ENCODE measurements around the gene CTF1.
A peak's percentile ranks its signal among the peaks of the same experiment; 100 is the strongest.
"Not testable (repeated sequence)": the region's sequence is repeated elsewhere in the genome, so short reads cannot be mapped to it uniquely, and the experiment has no call there.

The CTF1 gene

DNA sequence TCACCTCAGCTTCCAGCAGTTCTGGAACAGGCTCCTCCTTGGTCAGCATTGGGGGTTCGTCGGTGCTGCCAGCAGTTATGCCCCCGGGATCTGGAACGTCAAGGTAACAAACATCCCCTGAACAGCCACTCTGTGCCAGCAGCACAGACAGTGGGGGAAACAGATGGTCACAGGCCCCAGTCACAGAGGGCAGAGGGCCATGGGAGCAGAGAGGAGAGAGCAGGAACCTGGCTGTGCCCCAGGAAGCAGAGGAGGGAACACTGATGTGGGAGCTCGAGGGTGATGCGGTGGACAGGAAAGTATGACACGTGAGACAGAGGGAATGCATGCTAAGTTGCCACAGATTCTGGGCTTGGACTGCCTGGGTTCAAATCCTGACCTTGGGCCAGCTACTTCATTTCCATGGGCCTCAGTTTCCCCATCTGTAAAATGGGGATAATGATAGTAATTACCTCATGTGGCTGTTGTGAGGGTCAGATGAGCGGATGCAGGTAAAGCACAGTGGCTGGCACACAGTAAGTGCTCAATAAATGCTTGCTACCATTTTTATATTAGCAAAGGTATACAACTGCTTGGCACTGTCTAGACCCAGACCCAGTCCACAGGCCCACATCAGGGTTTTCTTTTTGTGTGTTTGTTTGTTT lies 7.4 kb upstream of the CTF1 start:
- DNase-seq = no peak

DNA sequence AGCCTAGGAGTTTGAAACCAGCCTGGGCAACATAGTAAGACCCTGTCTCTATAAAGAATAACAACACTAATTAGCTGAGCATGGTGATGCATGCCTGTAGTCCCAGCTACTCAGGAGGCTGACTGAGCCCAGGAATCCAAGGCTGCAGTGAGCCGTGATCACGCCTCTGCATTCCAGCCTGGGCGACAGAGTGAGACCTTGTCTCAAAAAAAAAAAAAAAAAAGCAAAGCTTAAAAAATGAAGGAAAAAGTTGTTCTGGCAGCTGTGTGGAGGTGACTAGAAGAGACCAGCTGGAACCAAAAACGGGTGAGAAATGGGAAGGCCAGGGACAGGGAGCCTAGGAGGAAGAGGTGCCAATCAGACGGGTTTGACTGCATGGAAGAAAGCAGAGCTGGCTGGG lies 6.7 kb upstream of the CTF1 start:
- DNase-seq = no peak

DNA sequence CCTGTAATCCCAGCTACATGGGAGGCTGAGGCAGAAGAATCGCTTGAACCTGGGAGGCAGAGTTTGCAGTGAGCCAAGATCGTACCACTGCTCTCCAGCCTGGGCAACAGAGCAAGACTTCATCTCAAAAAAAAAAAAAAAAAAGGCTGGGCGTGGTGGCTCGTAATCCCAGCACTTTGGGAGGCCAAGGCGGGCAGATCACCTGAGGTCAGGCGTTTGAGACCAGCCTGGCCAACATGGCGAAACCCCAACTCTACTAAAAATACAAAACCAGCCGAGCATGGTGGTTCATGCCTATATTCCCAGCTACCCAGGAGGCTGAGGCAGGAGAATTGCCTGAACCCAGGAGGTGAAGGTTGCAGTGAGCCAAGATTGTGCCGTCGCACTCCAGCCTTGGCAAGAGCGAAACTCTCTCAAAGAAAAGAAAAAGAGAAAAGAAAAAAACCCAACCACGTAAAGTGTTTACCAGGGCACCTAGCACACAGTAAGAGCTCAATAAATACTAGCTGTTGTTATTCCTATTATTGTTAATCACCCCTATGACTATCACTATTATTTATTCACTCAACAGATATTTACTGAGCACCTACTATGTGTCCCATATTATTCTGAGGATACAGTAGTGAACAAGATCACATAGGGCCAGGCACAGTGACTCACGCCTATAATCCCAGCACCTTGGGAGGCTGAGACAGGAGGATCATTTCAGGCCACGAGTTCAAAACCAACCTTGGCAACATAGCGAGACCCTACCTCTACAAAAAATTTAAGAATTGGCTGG lies 5.2 kb upstream of the CTF1 start:
- DNase-seq = not testable (repeated sequence)

DNA sequence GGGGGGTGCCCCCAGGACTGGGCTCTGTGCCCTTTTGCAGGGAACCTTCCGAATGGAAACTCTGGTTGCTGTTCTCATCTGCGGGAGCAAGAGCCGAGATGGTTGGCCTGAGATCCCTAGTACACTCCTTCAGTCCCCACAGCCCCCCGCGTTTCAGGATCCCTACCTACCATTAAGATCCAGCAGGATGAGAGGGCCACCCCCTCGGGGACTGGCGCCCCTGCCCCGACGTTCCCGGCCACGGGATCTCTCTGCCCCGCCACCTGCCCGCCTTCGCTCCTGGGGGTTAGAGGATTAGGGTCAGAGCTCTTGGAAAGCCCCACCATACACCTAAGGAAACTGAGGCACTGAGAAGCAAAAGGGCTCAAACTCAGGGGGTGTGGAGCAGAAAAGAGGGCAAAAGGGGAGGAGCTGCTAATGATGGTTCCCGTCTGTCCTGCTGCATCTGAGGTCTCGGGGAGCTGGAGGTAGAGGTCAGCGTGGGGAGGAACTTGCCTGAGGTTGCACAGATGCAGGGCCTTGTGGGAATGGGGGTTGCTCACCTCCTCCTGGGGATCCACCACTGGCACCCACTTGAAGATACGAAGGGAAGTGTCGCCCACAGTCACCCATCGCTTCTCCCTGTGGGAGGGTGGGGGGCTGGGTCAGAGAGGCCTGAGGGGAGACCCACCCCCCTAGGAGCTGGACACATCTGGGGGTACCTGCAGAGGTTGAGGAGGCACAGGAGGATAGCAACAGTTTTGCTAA lies 3.6 kb upstream of the CTF1 start:
- DNase-seq = peak; percentile 21

DNA sequence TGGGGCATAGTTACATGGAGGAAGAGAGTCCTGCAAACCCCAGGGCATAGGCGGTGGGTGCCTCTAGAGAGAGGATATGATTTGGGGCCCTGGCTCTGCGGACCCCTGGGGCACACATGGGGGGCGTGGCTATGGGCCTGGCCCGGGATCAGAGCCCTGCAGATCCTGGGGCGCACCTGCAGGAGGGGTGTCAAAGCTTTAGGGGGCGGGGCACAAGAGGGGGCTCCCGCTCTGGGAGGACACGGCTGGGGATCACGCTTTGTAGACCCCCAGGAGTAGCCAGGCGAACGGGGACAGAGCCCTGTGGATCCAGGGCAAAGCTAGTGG lies 3.0 kb upstream of the CTF1 start:
- peak; percentile 40 for DNase-seq

DNA sequence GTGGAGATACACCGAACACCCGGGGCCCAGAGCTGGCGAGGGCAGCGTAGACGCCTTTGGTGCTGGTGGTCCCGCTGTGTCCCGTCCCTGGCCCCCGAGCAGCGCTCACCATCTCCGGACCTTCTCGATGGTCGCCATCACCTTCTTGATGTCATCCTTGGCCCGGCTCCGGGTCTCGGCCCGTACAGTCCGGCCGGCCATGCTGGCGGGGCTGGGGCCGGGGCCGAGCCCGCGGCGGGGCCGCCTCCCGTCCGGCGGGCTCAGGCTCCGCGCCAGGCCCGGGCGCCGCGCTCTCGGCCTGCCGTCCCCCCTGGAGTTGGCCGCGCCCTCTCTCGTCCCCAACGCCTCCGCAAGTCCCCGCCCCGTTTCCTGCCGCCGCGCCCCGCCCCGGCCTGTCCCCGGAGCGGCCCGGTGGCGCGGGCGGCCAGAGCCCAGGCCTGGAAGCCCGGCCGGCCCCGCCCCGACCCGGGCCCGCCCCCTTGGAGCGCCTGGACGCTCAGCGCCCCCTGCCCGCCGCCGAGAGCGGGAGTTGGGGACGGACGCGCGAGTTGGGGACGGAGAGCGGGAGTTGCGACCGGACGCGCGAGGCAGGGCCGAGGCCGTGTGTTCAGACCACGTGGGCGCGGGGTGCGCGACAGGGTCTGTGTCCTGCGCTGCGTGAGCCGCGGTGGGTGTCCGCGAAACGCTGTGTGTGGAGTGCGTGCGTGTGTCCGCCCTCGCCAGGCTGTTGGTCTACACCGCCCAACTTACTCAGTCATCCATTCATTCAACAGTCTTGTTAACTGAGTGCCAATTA lies 2.5 kb upstream of the CTF1 start, which contains the start of gene BCL7C:
Gene BCL7C, minus strand, starts transcription at position 334 of the 796 bp plus-strand sequence. Its CDS starts 133 bp downstream, at position 201.
- peak; percentile 93 for DNase-seq

DNA sequence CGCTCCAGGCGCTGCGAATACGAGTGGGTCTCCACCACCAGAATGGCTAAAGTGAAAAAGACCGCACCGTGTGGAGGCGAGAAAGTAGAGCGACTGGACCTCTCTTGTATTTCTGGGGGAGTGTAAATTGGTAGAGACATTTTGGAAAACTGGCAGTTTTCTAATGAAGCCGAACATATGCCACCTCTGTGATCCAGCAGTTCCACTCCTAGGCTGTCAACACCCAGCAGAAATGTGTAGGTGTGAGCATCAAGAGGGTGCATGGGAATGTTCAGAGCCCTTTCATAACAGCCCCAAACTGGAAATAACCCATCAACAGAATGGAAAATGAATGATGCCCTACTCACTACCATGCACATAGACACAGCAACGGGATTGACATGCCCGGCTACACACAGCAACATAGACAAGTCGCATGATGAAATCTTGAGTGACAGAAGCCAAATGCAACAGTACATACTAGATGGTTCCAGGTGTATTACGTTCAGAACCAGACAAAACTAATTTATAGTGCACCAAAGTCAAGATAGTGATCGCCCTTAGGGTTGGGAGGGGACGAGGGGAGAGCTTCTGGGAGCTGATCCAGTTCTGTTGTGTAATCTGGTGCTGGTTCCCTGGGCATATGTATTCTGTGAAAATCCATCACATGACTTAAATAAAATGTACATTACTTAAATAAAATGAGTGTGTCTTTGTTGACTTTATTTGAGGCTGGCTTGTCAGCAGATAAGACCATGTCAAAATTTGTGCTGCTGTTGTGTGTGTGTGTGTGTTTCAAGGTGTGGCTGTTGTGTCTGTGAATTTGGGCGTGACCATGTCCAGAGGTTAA lies 1.7 kb upstream of the CTF1 start:
- DNase-seq = peak; percentile 54

DNA sequence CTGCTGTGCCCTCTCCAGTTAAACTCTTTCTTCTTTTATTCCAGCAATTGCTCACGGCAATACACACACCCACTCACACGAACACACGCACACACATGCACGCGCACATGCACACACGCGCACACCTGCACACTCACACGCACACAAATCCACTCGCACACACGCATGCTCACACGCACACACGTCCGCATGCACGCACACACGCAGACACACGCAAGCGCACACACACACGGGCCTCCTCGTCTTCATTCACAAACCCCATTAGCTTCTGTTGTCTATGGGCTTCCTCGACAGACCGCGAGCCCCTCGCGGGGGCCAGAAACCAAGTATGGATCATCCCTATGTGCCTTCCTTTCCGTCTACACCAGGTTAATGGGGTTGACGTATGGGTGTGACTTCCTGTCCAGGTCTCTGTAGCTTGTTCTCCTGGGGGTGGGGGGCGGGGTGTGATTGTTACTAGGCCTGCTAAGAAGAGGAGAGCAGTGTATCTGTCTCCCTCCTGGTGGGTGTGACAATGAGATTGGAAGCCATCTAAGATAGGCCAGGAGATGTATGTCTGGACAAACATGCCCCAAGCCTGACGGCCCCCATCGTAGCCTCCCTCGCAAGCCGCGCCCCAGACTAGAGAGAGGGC lies 670 bp upstream of the CTF1 start:
- peak; percentile 61 for DNase-seq

DNA sequence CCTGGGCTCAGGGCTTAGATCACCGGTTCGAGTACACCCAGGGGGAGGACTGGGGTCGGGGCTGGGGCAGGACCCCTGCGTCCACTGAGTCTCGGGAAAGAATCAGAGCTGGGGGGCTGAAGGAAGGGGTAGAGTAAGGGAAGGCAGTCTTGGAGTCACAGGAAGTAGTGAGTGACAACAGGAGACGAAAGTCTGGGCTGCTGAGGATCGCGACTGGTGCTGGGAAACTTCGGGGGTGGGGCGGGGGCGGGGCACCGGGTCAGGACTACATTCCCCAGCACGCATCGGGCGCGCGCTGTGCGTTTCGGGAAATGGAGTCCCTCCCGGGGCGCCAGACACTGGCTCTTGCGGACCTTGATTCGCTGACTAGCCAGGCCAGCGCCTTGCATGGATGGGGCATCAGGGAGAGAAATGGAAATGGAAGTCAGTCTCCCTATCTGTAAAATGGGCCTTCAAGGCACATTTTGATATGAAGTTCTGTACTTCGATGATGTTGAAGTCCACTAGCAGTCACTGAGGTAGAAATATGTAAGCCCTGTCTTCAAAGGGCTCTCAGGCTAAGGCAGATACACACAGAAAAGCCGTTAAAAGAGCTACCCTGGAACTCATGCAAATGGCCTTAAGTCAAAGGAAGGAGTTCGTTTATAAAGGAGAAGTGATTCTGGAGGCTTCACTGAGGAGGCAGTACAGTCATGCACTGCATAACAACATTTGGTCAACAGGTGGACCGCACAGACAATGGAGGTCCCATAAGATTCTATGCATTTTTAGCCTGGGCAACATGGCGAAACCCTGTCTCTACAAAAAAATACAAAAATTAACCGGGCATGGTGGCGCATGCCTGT lies 697 bp downstream of the CTF1 start:
- peak; percentile 97 for DNase-seq

DNA sequence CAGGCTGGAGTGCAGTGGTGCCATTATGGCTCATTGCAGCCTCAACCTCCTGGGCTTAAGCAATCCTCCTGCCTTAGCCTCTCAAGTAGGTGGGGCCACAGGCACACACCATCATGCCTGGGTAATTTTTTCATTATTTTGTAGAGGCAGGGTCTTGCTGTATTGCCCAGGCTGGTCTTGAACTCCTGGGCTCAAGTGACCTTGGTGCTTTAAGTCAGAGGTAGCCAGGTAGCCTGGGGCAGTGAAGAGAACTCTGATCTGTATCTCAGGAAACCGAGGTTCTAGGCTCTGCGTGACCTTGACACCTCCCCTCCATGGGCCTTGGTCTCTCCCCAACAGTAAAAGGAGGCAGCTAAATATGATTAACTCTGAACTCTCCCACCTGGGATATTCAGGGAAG lies 3.4 kb downstream of the CTF1 start:
- no peak for DNase-seq

DNA sequence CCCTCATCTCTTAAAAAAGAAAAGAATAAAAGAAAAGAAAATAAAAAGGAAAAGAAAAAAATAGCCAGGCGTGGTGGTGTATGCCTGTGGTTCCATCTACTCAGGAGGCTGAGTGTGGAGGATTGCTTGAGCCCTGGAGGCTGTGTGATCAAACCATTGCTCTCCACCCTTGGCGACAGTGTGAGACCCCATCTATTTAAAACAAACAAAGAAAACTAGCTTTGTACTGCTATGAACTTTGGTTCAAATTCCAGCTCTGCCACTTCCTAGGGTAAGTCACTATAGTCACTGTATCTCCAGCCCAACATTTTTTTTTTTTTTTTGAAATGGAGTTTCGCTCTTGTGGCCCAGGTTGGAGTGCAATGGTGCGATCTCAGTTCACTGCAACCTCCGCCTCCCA lies 4.2 kb downstream of the CTF1 start:
- no peak for DNase-seq

DNA sequence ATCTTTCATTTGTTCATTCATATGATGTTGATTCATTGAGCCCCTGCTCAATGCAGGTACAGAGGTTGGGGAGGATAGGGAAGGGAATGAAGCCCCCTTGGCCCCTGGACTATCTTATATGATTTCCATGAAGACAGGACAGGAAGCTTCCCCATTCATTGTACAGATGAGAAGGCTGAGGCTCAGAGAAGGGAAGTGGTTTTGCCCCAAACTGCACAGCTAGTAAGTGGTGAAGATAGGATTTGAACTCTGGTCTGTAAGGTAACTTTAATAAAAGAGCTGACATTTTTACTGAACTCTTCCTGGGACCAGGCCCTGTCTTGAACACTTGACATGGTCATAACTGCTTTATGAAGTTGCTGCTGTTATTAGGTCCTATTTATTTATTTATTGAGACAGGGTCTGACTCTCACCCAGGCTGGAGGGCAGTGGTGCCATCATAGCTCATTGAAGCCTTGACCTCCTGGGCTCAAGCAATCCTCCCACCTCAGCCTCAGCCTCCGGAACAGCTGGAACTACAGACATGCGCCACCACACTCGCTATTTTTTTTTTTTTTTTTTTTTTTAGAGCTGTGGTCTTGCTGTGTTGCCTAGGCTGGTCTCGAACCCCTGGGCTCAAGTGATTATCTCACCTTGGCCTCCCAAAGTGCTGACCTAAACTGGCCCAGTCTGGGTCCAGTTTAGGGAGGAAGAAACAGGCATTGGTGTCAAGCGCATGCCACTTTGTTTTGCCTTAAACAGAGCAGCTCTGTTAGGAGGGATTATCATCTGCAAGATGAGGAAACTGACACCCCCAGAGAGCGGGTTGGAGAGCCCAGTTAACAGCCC lies 5.0 kb downstream of the CTF1 start:
- DNase-seq = peak; percentile 41

DNA sequence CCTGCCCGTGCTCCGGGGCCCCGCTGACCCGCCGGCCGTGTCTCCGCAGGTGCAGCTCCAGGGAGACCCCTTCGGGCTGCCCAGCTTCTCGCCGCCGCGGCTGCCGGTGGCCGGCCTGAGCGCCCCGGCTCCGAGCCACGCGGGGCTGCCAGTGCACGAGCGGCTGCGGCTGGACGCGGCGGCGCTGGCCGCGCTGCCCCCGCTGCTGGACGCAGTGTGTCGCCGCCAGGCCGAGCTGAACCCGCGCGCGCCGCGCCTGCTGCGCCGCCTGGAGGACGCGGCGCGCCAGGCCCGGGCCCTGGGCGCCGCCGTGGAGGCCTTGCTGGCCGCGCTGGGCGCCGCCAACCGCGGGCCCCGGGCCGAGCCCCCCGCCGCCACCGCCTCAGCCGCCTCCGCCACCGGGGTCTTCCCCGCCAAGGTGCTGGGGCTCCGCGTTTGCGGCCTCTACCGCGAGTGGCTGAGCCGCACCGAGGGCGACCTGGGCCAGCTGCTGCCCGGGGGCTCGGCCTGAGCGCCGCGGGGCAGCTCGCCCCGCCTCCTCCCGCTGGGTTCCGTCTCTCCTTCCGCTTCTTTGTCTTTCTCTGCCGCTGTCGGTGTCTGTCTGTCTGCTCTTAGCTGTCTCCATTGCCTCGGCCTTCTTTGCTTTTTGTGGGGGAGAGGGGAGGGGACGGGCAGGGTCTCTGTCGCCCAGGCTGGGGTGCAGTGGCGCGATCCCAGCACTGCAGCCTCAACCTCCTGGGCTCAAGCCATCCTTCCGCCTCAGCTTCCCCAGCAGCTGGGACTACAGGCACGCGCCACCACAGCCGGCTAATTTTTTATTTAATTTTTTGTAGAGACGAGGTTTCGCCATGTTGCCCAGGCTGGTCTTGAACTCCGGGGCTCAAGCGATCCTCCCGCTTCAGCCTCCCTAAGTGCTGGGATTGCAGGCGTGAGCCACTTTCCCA lies 5.9 kb downstream of the CTF1 start:
- peak; percentile 79 for DNase-seq

DNA sequence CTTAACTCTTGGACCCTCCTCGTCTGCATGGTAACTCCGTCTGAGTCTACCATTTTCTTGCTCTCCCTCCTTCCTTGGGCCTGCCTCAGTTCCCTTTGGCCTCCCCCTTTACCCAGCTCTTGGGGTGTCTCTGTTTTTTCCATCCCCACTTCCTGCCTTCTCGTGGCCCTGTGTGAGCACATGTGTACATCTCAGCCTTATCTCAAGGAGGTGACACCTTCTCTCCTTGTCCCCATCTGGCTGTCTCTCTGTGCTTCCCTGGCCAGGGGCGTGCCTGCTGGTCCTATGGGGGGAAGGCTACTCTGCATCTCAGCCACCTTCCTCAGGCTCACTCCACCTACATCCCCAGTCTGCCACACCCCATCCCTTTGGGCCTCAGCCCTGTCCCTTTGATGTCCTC lies 6.6 kb downstream of the CTF1 start:
- peak; percentile 68 for DNase-seq

DNA sequence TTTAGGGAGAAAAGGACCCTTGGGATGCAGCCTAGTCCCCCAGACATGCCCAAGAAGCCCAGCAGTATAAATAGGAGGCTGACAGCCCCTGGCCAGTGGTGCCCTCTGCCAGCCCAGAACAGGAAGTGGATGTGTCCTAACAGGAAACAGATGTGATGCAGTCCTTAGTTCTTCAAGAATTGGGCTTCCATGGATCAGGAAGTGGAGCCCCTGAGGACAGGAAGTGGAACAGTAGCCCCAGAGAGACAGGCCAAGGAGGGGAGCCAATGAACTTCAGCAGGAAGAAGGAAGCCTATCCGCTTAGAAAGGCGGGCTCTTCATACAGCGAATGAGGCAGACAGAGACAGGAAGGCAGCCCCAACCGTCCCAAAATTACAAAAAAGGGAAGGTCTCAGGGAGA lies 7.2 kb downstream of the CTF1 start:
- DNase-seq = peak; percentile 85

DNA sequence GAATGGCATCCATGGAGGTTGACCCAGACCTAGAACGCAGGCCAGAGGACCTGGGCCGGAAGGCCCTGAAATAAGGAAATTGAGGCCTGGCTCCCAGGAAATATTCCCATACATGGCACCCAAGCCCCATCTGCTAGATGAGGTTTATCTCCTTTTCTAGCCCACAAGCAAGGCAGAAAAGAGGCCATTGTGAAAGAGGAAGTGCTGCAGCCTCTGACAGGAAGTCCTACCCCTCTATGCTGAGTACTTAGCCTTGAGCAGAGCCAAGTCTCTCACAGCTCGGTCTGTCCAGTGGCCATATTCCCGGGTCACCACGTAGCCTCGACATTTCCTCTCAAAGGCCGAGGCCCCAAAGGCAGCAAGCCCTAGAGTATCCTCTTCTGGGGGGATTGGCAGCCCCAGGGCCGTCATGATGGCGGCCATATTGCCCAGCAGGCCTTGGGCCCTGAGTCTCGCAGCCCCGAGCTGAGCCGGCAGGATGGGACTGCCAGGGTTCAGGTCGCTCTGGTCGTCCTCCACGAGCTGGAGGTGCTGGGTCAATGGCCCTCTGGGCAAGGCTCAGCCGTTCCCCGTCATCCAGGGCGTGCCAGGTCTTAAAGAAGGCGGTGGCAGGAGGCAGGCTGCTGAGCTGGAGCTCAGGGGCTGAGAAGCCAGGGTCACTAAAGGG lies 7.8 kb downstream of the CTF1 start:
- peak; percentile 58 for DNase-seq

DNA sequence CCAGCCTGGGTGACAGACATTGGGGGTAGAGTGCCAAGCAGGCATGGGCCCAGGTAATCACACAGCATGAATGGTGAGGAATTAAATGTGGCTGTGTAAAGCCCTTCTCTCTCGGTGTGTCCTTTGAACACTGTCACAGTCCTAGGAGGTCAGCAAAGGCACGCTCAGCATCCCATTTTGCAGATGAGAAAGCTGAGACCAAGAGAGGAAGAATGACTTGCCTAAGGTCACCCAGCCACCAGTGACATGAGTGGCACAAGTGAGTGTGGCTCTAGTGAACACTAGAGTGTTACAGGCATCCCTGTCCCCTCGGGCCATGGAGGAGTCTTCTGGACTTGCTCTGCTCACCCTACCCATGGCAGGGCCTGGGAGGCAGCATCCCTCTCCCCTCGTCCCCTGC lies 10.7 kb downstream of the CTF1 start:
- no peak for DNase-seq

DNA sequence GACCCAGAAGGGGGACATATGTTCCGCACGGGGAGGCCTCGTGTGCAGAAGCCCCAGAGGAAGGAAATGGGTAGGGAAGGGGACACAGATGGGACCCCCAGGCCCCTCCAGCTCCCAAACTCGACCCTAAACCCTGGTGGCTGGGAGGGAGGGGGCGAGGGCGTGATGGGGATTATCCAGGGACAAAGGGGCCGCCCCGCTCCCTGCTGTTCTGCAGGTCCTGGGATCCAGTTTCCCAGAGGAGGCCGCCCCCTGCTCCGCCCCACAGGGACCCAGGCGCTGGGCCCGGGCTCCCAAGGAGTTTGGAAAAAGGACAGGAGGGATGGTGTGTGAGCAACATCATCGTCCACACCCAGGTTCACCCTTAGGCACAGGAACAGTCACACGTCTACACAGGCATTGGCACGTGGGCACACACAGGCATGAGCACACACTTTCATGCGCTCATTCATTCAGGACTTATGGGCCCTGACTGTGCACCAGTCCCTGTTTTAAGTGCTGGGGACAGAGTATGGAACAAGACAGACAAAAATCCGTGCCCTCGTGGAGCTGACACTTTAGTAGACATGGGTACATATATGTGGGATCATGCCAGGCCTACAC lies 14.1 kb downstream of the CTF1 start:
- DNase-seq = no peak

Measured in hematopoietic multipotent progenitor cell treated with erythropoietin and hydrocortisone succinate and interleukin-3 and kit ligand, for 6 days (in vitro differentiated cells).